NCI-H146 (cell line): Measurements from ENCODE around the gene CPN2.

Source experiments
- DNase-seq: peaks from one replicate; lab custom pipeline; 2025; lab: John Stamatoyannopoulos, UW

Gene CPN2

DNA sequence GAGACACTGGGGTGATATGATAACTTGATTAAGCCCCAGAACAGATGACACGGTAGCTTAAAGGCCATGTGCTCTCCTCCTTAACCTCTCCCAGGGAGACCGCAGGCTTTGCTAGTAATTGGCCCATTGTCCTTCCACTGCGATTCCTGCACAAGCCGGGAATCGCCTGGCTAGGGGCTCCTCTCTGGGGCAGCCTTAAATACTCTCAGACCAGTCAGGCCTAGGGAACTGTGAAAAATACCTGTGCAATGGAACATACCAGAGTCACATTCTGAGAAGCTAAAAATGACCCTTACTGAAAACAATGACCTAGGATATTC is 56.3 kb downstream of the CPN2 start:
- no peak for DNase-seq

DNA sequence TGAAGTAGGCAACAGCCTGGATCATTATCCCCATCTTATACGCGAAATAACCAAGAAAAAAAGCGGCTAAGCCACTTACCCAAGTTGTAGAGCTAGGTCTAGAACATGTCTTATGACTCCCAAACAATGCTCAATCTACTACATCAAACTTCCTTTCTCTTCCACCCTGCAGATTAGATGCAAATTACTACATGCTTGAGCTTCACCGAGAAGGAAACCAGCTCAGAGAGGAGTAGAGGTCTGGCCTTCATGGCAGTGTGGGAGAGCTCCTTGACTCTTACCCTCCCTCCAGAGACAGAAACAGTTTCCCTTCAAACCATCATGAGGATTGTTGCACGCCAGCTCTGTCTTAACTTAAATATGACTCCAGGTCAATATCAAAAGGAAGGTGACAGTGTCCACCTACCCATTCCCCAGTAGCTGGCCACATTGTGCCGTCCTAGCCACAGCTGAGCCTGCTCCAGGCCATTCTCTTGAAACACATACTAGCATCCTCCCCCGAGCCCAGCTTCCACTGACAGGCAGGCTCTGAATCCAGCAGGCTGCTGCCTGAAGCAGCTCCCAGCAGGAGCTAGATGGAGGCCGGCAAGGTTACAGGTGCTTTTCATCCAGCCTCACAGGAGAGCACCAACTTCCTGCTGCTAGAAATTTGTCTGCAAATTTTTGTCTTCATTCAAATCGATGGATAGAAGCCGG is 56.8 kb downstream of the CPN2 start:
- DNase-seq: peak; percentile 95

GRCh38 chr3:194293546-194294198 is 57.5 kb downstream of the CPN2 start:
- no peak for DNase-seq

GRCh38 chr3:194292331-194292730 is 58.8 kb downstream of the CPN2 start:
- no peak for DNase-seq
